SK-N-MC (cell line): ENCODE data around the gene MLC1.

ENCODE experiments used
- EZH2 ChIP-seq: fragments of 200-600 bp; sonication (generic); IDR thresholded peaks from one replicate; pipeline ENCODE4 v1.6.1; 2017; ENCODE audit warnings: antibody characterized with exemption
- POLR2AphosphoS5 ChIP-seq: IDR thresholded peaks from 2 replicates; pipeline ENCODE4 v1.6.1; 2012; ENCODE audit warnings: mild to moderate bottlenecking, low read depth, low read length, borderline replicate concordance

DNA sequence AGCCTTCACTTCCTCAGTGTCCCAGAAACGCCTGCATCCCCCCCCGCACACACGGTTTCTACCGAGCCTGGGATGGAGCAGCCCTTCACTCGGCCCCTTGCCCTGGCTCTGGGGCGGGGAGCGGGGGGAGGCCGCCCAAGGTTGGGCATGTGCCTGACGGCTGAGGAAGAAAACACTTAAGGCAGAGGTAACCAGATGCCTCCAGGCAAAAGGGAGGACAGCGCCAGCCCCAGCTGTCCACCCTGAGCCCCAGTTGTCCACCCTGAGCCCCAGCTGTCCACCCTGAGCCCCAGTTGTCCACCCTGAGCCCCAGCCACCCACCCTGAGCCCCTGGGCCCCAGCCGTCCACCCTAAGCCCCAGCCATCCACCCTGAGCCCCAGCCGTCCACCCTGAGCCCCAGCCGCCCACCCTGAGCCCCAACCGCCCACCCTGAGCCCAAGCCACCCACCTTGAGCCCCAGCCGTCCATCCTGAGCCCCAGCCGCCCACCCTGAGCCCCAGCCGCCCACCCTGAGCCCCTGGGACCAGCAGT is 23.3 kb downstream of the MLC1 start:
- TF ChIP-seq POLR2AphosphoS5 = no peak
- TF ChIP-seq EZH2 = no peak
